WERI-Rb-1 (cell line): ENCODE measurements around the gene HMGCR.
A peak's percentile ranks its signal among the peaks of the same experiment; 100 is the strongest.

Experiments
- DNase-seq: peaks from one replicate; pipeline ENCODE4 v3.0.0-alpha.2; 2020
- H3K27ac ChIP-seq: fragments of 250-450 bp; sonication (Bioruptor Pico); 2 replicates; pipeline ENCODE4 v1.5.1; 2020; ENCODE audit warnings: mild to moderate bottlenecking, moderate library complexity
- H3K27me3 ChIP-seq: fragments of 250-450 bp; sonication (Bioruptor Pico); 2 replicates; pipeline ENCODE4 v1.5.1; 2021; ENCODE audit warnings: mild to moderate bottlenecking, low read depth, moderate library complexity; ENCODE audit not compliant: insufficient read depth, severe bottlenecking
- H3K36me3 ChIP-seq: fragments of 250-450 bp; sonication (Bioruptor Pico); 2 replicates; pipeline ENCODE4 v1.5.1; 2020; ENCODE audit warnings: mild to moderate bottlenecking, moderate library complexity
- H3K4me3 ChIP-seq: 2 replicates; pipeline ENCODE4 v1.5.1; 2011; ENCODE audit warnings: low read depth, mild to moderate bottlenecking, control low read depth, low read length
- H3K9me3 ChIP-seq: fragments of 250-450 bp; sonication (Bioruptor Pico); 2 replicates; pipeline ENCODE4 v1.5.1; 2021; ENCODE audit warnings: mild to moderate bottlenecking, moderate library complexity; ENCODE audit not compliant: severe bottlenecking
- CTCF ChIP-seq: IDR thresholded peaks from 2 replicates; pipeline ENCODE4 v1.5.1; 2011; ENCODE audit warnings: low read depth, mild to moderate bottlenecking, control low read depth, inconsistent platforms, low read length

HMGCR gene

DNA sequence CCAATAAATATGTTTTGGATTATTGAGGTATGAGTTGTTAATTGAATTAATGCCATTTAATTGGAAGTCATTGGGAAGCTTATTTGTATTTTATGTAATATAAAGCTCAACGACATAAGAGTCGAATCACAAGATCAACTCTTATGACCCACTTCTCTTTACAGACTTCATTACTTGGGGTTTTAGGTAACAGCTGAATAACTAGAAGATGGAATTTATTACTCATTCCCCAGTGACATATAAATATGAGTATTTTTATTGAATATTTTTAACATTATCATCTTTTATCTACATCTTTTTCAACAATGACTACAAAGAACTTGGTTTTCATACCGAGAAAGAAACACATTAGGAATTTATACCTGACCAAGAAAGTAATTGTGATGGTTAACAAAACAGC is 21.1 kb downstream of the HMGCR start:
- Histone ChIP-seq H3K9me3 (no peaks in the 10 kb centered on the region), H3K36me3 (peaks cover 72% of the 10 kb centered on the region), H3K4me3 (no peak overlapping the region), H3K27me3 (no peaks in the 10 kb centered on the region), H3K27ac (no peak overlapping the region)
- no peak for DNase-seq
- TF ChIP-seq CTCF, result no peak

DNA sequence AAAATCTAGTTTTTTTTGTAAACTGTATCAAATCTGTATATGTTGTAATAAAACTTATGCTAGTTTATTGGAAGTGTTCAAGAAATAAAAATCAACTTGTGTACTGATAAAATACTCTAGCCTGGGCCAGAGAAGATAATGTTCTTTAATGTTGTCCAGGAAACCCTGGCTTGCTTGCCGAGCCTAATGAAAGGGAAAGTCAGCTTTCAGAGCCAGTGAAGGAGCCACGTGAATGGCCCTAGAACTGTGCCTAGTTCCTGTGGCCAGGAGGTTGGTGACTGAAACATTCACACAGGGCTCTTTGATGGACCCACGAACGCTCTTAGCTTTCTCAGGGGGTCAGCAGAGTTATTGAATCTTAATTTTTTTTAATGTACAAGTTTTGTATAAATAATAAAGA is 24.3 kb downstream of the HMGCR start:
- H3K4me3 ChIP-seq, result no peak overlapping the region
- no peaks in the 10 kb centered on the region for H3K27me3 ChIP-seq
- DNase-seq, result no peak
- H3K36me3 ChIP-seq, result peaks cover 47% of the 10 kb centered on the region
- no peak overlapping the region for H3K27ac ChIP-seq
- TF ChIP-seq CTCF, result no peak
- no peaks in the 10 kb centered on the region for H3K9me3 ChIP-seq

DNA sequence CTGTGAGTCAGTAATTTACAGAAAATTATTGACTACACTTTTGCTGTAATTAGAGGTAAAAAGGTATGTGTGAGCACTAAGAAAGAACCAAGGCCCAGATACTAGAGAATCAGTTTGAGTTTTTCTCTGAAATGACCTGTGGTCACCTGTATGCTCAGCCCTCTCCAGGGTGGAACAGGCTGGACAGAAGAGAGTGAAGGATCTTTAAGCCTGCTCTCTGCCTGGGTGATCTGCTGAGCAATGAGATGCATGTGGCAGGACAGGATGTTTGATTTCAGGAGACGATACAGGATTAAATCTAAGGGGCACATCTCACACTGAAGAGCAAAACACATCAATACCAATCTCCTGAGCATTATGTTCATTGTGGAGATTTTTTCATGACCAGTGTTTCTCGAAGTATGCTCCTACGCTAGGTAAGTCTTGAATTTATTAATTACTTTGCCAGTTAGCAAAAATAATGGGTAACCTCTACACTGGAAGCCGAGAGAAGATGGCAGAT is 25.5 kb downstream of the HMGCR start:
- TF ChIP-seq CTCF, result no peak
- peaks cover 35% of the 10 kb centered on the region for H3K36me3 ChIP-seq

DNA sequence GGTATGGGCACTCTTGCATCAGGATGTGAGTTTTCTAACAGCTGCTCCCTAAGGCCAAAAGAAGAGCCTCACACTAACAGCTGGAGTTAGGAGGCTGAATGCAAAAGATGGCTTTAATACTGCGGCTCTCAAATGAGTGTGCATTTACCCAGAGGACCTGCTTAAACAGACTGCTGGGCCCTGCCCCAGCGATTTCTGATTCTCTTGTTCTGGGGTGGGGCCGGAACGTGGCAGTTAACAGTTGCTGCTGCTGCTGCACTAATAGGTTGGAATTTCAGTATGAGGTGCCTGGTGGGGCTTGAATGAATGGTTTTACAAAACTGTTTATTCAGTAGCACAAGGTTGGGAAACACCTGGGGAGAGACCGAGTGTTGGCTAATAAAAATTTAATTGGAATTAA is 26.1 kb downstream of the HMGCR start:
- H3K36me3 ChIP-seq, result peaks cover 29% of the 10 kb centered on the region
- H3K27ac ChIP-seq, result no peak overlapping the region

More for the DNA sequence above, 25.5 kb downstream of the HMGCR start:
- H3K4me3 ChIP-seq, result no peak overlapping the region
- H3K27me3 ChIP-seq, result no peaks in the 10 kb centered on the region
- no peak overlapping the region for H3K27ac ChIP-seq
- H3K9me3 ChIP-seq, result no peaks in the 10 kb centered on the region
- no peak for DNase-seq

GRCh38 chr5:75363726-75364495 is 26.9 kb downstream of the HMGCR start:
- Histone ChIP-seq H3K4me3 (no peak overlapping the region), H3K36me3 (peaks cover 21% of the 10 kb centered on the region), H3K27ac (no peak overlapping the region), H3K9me3 (no peaks in the 10 kb centered on the region), H3K27me3 (no peaks in the 10 kb centered on the region)
- no peak for TF ChIP-seq CTCF
- peak; percentile 13 for DNase-seq

More for the DNA sequence above, 26.1 kb downstream of the HMGCR start:
- Histone ChIP-seq H3K27me3 (no peaks in the 10 kb centered on the region), H3K4me3 (no peak overlapping the region), H3K9me3 (no peaks in the 10 kb centered on the region)
- no peak for TF ChIP-seq CTCF
- DNase-seq, result no peak
